AG04450 (cell line): ENCODE data around the gene AHNAK2. TPM values are rescaled to one million over a fixed set of nuclear protein-coding genes. Genes with fewer than 3 reads are reported as not detected.

Source experiments
- CTCF ChIA-PET: fragments of 300-600, 350-600 bp; formaldehyde crosslinking; extraction: SDS; loops from one replicate; lab custom pipeline; 2022; ENCODE audit warnings: antibody characterized with exemption, inconsistent platforms; lab: Charles Lee
- POLR2A ChIA-PET: fragments of 350-600 bp; formaldehyde crosslinking; extraction: SDS; loops from one replicate; lab custom pipeline; 2021; ENCODE audit warnings: antibody characterized with exemption, inconsistent platforms; lab: Yijun Ruan, JAX
- DNase-seq: peaks from one replicate; pipeline ENCODE4 v3.0.0-alpha.2; 2011; ENCODE audit warnings: low read depth, low spot score
- H3K27ac ChIP-seq: one replicate; pipeline ENCODE4 v1.5.1; 2012; ENCODE audit warnings: low read depth, low read length, control low read depth
- H3K27me3 ChIP-seq: one replicate; pipeline ENCODE4 v1.6.0; 2012; ENCODE audit warnings: low read length; ENCODE audit not compliant: control insufficient read depth, insufficient read depth
- H3K4me3 ChIP-seq: 2 replicates; pipeline ENCODE4 v1.5.1; 2011; ENCODE audit warnings: mild to moderate bottlenecking, low read depth, low read length, control low read depth
- H3K9me3 ChIP-seq: 2 replicates; pipeline ENCODE4 v1.5.1; 2012; ENCODE audit warnings: low read length; ENCODE audit not compliant: control insufficient read depth, insufficient read depth
- CTCF ChIP-seq: IDR thresholded peaks from 2 replicates; pipeline ENCODE4 v1.5.1; 2011; ENCODE audit warnings: low read depth, low read length, control low read depth, inconsistent platforms
- polyA plus RNA-seq: library from polyadenylated mRNA; depleted of rRNA; stranded (reverse); fragments of >200 nt; gene quantifications from 2 replicates; pipeline ENCODE4 v1.2.3, GENCODE V29; 2011

AHNAK2 gene
- polyA plus RNA-seq, 1 experiment: 10.0 TPM

GRCh38 chr14:104973135-104973384 lies 5.1 kb downstream of the AHNAK2 start:
- DNase-seq: peak; percentile 79
- no peaks in the 10 kb centered on the region for H3K27me3 ChIP-seq
- POLR2A ChIA-PET: interaction anchor here (1.1 to 1.3 kb wide), 2 partner anchors 12 to 35 kb away, joined by 3 to 14 read pairs; partner anchors contain the start of gene CLBA1
- no peak overlapping the region for H3K4me3 ChIP-seq
- H3K9me3 ChIP-seq: no peaks in the 10 kb centered on the region; the same call in 1 of the 2 replicates
- no peak for TF ChIP-seq CTCF
- CTCF ChIA-PET: interaction anchor here (1.6 to 6.2 kb wide), 4 partner anchors 11 to 117 kb away, joined by 3 to 127 read pairs (median 8); no protein-coding TSS in a partner anchor
- H3K27ac ChIP-seq: peak overlapping the region; percentile 91

DNA sequence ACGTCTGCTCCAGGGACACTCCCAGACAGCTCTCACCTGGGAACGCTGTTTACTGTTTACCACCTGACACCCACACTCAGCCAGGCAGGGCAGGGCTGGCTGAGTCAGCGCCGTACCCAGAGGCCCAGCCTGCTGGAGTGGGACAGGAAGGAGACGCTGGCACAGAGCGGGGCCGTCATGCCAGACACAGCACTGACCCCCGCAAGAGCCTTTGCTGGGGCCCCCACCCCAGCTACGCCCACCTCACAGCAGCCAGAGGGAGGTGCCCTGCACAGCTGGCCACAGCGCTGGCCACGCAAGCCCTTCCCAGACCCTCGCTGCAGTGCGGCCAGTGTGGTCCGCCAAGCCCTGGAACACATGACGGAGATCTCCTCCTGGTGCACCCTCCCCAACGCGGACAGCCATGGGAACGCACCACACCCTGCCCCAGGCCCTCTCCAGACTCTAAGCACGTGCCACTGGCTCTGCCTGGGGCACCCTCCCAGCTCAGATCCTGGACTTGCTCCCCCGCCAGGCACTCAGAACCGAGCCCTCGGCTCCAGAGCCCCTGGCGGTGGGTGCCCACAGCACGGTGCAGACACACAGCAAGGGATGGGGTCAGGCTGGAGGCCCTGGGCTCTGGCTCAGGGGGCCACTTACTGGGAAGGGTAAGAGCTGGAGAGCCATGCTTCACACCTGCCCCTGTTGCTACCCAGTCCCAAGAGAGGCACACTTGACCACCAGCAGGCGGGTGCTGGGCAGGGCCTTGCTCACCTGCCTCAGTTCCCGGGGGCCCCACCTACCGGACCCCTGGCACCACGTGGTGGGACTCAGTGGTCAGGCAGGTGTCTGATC lies 5.7 kb downstream of the AHNAK2 start:
- ChIA-PET CTCF (interaction anchor here (0.5 to 6.2 kb wide), 5 partner anchors 12 to 118 kb away, joined by 3 to 127 read pairs (median 4); no protein-coding TSS in a partner anchor), POLR2A (interaction anchor here (1.3 kb wide), 1 partner anchor 35 kb away, joined by 3 read pairs; no protein-coding TSS in a partner anchor)
- Histone ChIP-seq H3K27ac (peak overlapping the region; percentile 91), H3K4me3 (no peak overlapping the region), H3K9me3 (no peaks in the 10 kb centered on the region; the same call in 1 of the 2 replicates), H3K27me3 (no peaks in the 10 kb centered on the region)
- no peak for TF ChIP-seq CTCF
- no peak for DNase-seq

- CTCF ChIA-PET: interaction anchor here (0.5 to 6.2 kb wide), 2 partner anchors 56 to 74 kb away, joined by 4 to 127 read pairs; no protein-coding TSS in a partner anchor
Measured at GRCh38 chr14:104971447-104972240, 6.5 kb downstream of the AHNAK2 start.

GRCh38 chr14:104970231-104971068 lies 7.7 kb downstream of the AHNAK2 start:
- no peak for TF ChIP-seq CTCF
- POLR2A ChIA-PET: no interaction called here
- Histone ChIP-seq H3K9me3 (no peaks in the 10 kb centered on the region; the same call in 1 of the 2 replicates), H3K27me3 (no peaks in the 10 kb centered on the region), H3K4me3 (peak overlapping the region; percentile 48), H3K27ac (peak overlapping the region; percentile 31)
- CTCF ChIA-PET: interaction anchor here (1.0 to 1.6 kb wide), 2 partner anchors 30 to 75 kb away, joined by 3 to 4 read pairs; no protein-coding TSS in a partner anchor
- DNase-seq: peak; percentile 29

More at GRCh38 chr14:104971447-104972240, 6.5 kb downstream of the AHNAK2 start:
- POLR2A ChIA-PET: no interaction called here
- Histone ChIP-seq H3K4me3 (no peak overlapping the region), H3K9me3 (no peaks in the 10 kb centered on the region; the same call in 1 of the 2 replicates), H3K27ac (no peak overlapping the region), H3K27me3 (no peaks in the 10 kb centered on the region)
- TF ChIP-seq CTCF: no peak
- DNase-seq: no peak
